ENCODE data around the gene ACYP1.

The ACYP1 gene

DNA sequence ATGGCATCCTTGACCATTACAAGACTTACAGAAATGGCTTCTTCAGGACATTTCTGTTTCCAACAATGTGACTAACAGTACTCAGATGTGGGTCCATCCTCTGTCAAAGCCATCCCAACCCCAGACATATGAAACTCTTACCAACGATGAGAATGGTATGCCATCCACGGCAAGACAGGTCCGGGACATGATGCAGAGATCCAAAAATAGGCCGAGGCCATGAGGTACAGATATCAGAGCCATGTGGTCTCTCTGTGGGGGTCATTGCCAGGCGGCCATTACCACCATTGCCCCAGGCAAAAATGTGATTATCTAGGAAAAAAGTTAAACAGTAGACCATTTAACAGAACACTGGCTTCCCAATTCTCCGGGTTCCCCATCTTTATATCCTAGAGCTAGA lies 33.1 kb upstream of the ACYP1 start:
- in situ Hi-C loops (cut with MboI; ENCODE audit: low pct_unique_long_range_greater_than_20kb, low sequenced_read_pairs, unreplicated experiment) = loop anchor here (25.0 kb wide), 1 partner anchor 235 kb away; no protein-coding TSS in a partner anchor

DNA sequence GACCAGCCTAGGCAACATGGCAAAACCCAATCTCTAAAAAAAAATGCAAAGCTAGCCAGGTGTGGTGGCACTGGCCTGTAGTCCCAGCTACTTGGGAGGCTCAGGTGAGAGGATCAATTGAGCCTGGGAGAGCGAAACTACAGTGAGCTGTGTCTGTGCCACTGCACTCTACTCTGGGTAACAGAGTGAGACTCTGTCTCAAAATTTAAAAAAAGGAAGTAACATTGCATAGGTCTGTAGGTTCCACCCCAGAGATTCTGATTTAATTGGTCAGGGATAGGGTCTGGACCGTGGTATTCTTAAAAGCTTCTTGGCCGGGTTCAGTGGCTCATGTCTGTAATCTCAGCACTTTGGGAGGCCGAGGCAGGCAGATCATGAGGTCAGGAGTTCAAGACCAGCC lies 31.9 kb upstream of the ACYP1 start:
- DNase-seq (ENCODE audit: low spot score) = no peak
- in situ Hi-C loops (cut with MboI; ENCODE audit: low pct_unique_long_range_greater_than_20kb, low sequenced_read_pairs, unreplicated experiment) = loop anchor here (25.0 kb wide), 1 partner anchor 233 kb away; no protein-coding TSS in a partner anchor
- TF ChIP-seq, protein P1, sequence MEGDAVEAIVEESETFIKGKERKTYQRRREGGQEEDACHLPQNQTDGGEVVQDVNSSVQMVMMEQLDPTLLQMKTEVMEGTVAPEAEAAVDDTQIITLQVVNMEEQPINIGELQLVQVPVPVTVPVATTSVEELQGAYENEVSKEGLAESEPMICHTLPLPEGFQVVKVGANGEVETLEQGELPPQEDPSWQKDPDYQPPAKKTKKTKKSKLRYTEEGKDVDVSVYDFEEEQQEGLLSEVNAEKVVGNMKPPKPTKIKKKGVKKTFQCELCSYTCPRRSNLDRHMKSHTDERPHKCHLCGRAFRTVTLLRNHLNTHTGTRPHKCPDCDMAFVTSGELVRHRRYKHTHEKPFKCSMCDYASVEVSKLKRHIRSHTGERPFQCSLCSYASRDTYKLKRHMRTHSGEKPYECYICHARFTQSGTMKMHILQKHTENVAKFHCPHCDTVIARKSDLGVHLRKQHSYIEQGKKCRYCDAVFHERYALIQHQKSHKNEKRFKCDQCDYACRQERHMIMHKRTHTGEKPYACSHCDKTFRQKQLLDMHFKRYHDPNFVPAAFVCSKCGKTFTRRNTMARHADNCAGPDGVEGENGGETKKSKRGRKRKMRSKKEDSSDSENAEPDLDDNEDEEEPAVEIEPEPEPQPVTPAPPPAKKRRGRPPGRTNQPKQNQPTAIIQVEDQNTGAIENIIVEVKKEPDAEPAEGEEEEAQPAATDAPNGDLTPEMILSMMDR (IDR thresholded peaks at IDR 0.05; ENCODE audit: extremely low read depth, insufficient read depth, missing control alignments) = no peak

More for the DNA sequence above, 33.1 kb upstream of the ACYP1 start:
- TF ChIP-seq, protein P1 (IDR thresholded peaks at IDR 0.05; ENCODE audit: extremely low read depth, insufficient read depth, missing control alignments) = no peak
- no peak for DNase-seq (ENCODE audit: low spot score)

DNA sequence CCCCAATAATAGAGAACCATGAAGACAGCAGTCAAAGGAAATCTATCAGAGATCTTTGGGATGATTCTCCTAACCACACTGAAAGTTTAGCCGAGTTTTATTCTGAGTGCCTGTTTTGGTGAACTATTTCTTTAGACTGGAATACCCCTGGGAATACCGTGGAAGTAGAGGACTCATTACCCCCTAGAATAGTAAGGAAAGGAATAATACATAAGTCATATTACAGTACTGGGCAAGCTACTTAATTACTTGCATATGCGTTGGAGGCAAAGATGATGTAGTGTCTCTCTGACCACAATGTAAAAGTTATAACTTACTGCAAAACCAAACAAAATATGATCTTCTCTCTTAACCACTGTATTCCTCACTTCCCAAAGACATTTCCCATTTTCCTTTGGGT lies 31.1 kb upstream of the ACYP1 start:
- TF ChIP-seq, protein P1 (IDR thresholded peaks at IDR 0.05; ENCODE audit: extremely low read depth, insufficient read depth, missing control alignments) = no peak
- no peak for DNase-seq (ENCODE audit: low spot score)
- in situ Hi-C loops (cut with MboI; ENCODE audit: low pct_unique_long_range_greater_than_20kb, low sequenced_read_pairs, unreplicated experiment) = loop anchor here (25.0 kb wide), 1 partner anchor 233 kb away; no protein-coding TSS in a partner anchor

DNA sequence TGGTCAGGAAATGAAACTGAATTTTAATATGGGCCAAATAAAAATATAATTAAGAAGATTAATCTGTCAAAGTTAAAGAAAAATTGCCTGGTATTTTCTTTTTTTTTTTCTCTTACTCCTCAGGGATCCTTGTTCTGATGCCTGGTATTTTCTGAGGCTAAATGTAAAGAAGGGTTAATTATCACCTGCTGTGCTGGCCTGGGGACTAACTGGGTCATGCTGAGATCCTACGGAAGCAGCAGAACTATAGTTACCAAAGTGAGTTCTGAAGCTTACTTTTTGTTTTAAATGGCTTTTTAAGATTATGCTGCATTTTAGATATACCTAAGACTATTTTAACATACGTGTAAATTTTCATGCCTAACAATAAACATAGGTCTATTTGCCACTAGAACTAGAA lies 28.9 kb upstream of the ACYP1 start:
- TF ChIP-seq, protein P1 (IDR thresholded peaks at IDR 0.05; ENCODE audit: extremely low read depth, insufficient read depth, missing control alignments) = no peak
- in situ Hi-C loops (cut with MboI; ENCODE audit: low pct_unique_long_range_greater_than_20kb, low sequenced_read_pairs, unreplicated experiment) = loop anchor here (25.0 kb wide), 1 partner anchor 230 kb away; no protein-coding TSS in a partner anchor
- DNase-seq (ENCODE audit: low spot score) = no peak

DNA sequence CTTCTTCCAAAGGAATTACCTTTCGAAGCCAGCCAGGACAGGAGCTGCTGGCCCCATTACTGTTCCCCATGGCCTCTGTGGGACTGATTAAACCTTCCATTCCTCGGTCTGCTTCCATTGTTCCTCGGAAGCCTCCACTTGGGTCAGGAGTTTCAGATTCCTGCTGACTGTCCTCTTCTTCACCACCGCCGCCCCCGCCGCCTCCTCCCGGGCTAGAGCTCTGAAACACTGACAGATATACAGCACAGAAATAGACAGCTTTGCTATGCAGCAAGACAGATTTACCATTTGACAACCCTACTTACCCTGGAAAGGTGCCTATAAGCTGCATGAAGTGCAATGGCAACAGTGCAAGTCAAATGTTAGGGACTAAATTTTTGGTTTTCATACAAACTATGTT lies 27.4 kb upstream of the ACYP1 start:
- TF ChIP-seq, protein P1 (IDR thresholded peaks at IDR 0.05; ENCODE audit: extremely low read depth, insufficient read depth, missing control alignments) = no peak
- in situ Hi-C loops (cut with MboI; ENCODE audit: low pct_unique_long_range_greater_than_20kb, low sequenced_read_pairs, unreplicated experiment) = loop anchor here (25.0 kb wide), 1 partner anchor 229 kb away; no protein-coding TSS in a partner anchor
- DNase-seq (ENCODE audit: low spot score) = no peak

DNA sequence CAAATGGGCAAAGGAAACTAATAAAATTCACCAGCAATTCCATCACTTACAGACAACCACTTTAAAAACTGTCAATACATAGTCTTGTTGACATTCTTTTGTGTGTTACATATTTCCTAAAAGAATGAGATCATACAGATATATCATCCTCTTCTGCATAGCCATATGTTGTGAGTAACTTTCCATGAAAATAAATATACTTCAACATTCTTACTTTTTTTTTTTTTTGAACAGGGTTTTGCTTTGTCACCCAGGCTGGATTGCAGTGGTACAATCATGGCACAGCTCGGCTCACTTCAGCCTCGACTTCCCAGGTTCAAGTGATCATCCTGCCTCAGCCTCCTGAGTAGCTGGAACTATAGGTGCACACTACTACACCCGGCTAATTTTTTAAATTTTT lies 26.5 kb upstream of the ACYP1 start:
- in situ Hi-C loops (cut with MboI; ENCODE audit: low pct_unique_long_range_greater_than_20kb, low sequenced_read_pairs, unreplicated experiment) = loop anchor here (25.0 kb wide), 1 partner anchor 228 kb away; no protein-coding TSS in a partner anchor

More for the DNA sequence above, 26.5 kb upstream of the ACYP1 start:
- TF ChIP-seq, protein P1 (IDR thresholded peaks at IDR 0.05; ENCODE audit: extremely low read depth, insufficient read depth, missing control alignments) = no peak
- DNase-seq (ENCODE audit: low spot score) = no peak
